Trophoblast cell (in vitro differentiated cells and primary cell): ENCODE measurements around the gene GBX1.

Experiments used
- DNase-seq, 2 donors: peaks; one replicate each; pipeline ENCODE4 v3.0.0-alpha.2; 2016
- H2AFZ ChIP-seq: 2 replicates; pipeline ENCODE4 v1.6.1; 2013; ENCODE audit warnings: low read length, moderate library complexity, mild to moderate bottlenecking; ENCODE audit not compliant: insufficient read depth, poor library complexity
- H2AK5ac ChIP-seq: 2 replicates; pipeline ENCODE4 v1.6.1; 2013; ENCODE audit warnings: mild to moderate bottlenecking, low read length
- H2BK120ac ChIP-seq: 2 replicates; pipeline ENCODE4 v1.6.1; 2013; ENCODE audit warnings: low read length, mild to moderate bottlenecking, moderate library complexity; ENCODE audit not compliant: insufficient read depth, poor library complexity
- H2BK12ac ChIP-seq: 2 replicates; pipeline ENCODE4 v1.6.1; 2013; ENCODE audit warnings: mild to moderate bottlenecking, low read length, moderate library complexity
- H2BK5ac ChIP-seq: 2 replicates; pipeline ENCODE4 v1.6.1; 2013; ENCODE audit warnings: low read length, low read depth, moderate library complexity, mild to moderate bottlenecking; ENCODE audit not compliant: poor library complexity
- H3K14ac ChIP-seq: 2 replicates; pipeline ENCODE4 v1.6.1; 2013; ENCODE audit warnings: mild to moderate bottlenecking, low read length
- H3K18ac ChIP-seq: 2 replicates; pipeline ENCODE4 v1.6.1; 2013; ENCODE audit warnings: mild to moderate bottlenecking, low read length
- H3K23ac ChIP-seq: 2 replicates; pipeline ENCODE4 v1.6.1; 2013; ENCODE audit warnings: low read length
- H3K27ac ChIP-seq: 2 replicates; pipeline ENCODE4 v1.5.1; 2013; ENCODE audit warnings: low read depth, mild to moderate bottlenecking, inconsistent platforms, low read length, moderate library complexity
- H3K27me3 ChIP-seq: 2 replicates; pipeline ENCODE4 v1.6.1; 2013; ENCODE audit warnings: inconsistent platforms, mild to moderate bottlenecking, low read length, moderate library complexity; ENCODE audit not compliant: insufficient read depth
- H3K36me3 ChIP-seq, 2 experiments: 1 replicate in 1 of 2; 2 replicates in 1 of 2; pipeline ENCODE4 v1.6.1; 2013; ENCODE audit warnings: low read length in 2 of 2, mild to moderate bottlenecking in 2 of 2, moderate library complexity in 1 of 2; ENCODE audit not compliant: insufficient read depth in 2 of 2, control insufficient read depth in 1 of 2
- H3K4ac ChIP-seq: 2 replicates; pipeline ENCODE4 v1.6.1; 2013; ENCODE audit warnings: low read depth, mild to moderate bottlenecking, low read length, moderate library complexity
- H3K4me1 ChIP-seq, 2 experiments: 1 replicate in 1 of 2; 2 replicates in 1 of 2; pipeline ENCODE4 v1.6.1; 2013; ENCODE audit warnings: low read length in 2 of 2, mild to moderate bottlenecking in 2 of 2, moderate library complexity in 1 of 2; ENCODE audit not compliant: insufficient read depth in 2 of 2, control insufficient read depth in 1 of 2
- H3K4me2 ChIP-seq: 2 replicates; pipeline ENCODE4 v1.6.1; 2013; ENCODE audit warnings: inconsistent platforms, mild to moderate bottlenecking, low read length, moderate library complexity
- H3K4me3 ChIP-seq: 2 replicates; pipeline ENCODE4 v1.5.1; 2013; ENCODE audit warnings: mild to moderate bottlenecking, low read depth, low read length, inconsistent platforms
- H3K79me1 ChIP-seq: one replicate; pipeline ENCODE4 v1.6.1; 2013; ENCODE audit warnings: low read length
- H3K79me2 ChIP-seq: 2 replicates; pipeline ENCODE4 v1.6.1; 2013; ENCODE audit warnings: low read length, mild to moderate bottlenecking; ENCODE audit not compliant: control insufficient read depth, insufficient read depth, poor library complexity
- H3K9ac ChIP-seq: 2 replicates; pipeline ENCODE4 v1.6.1; 2013; ENCODE audit warnings: mild to moderate bottlenecking, low read length
- H3K9me3 ChIP-seq: 2 replicates; pipeline ENCODE4 v1.6.1; 2013; ENCODE audit warnings: low read depth, mild to moderate bottlenecking, control low read depth, inconsistent platforms, low read length; ENCODE audit not compliant: insufficient read depth
- H4K12ac ChIP-seq: 2 replicates; pipeline ENCODE4 v1.6.1; 2013; ENCODE audit warnings: low read depth, mild to moderate bottlenecking, low read length, moderate library complexity
- H4K8ac ChIP-seq: 2 replicates; pipeline ENCODE4 v1.6.1; 2013; ENCODE audit warnings: low read depth, mild to moderate bottlenecking, low read length, moderate library complexity
- H4K91ac ChIP-seq: one replicate; pipeline ENCODE4 v1.6.1; 2013; ENCODE audit warnings: low read depth, mild to moderate bottlenecking, low read length, moderate library complexity
- WGBS: extraction: QIAGEN DNeasy Blood & Tissue Kit; methylation state at CpG from one replicate; pipeline ENCODE4 v1.1.7; 2013; ENCODE audit warnings: missing lambda C conversion rate; ENCODE audit not compliant: insufficient read length, insufficient coverage; ENCODE audit errors: extremely low coverage; 5-methylcytosine and 5-hydroxymethylcytosine counted together

Gene GBX1

DNA sequence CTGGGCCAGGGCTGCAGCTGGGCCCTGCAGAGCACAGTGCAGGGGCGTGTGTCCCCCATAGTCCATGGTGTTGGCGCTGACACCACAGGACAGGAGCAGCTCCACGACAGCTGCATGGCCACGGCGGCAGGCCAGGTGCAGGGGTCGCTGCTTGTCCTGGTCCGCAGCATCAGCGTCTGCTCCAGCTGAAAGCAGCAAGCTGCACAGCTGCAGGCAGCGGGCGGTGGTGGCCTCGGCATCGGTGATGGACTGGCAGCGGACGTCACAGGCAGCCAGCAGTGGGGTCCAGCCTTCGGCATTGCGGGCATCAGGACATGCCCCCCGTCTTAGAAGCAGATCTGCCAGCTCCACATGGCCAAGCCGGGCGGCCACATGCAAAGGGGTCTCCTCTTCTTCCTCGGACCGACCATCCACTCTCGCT is 13.5 kb upstream of the GBX1 start:
- no peak overlapping the region for H3K4me3 ChIP-seq
- no peak overlapping the region for H3K23ac ChIP-seq
- no peak overlapping the region for H3K14ac ChIP-seq
- H3K18ac ChIP-seq = no peak overlapping the region
- H3K79me1 ChIP-seq = no peaks in the 10 kb centered on the region
- DNase-seq = no peak
- no peak overlapping the region for H3K4ac ChIP-seq
- no peak overlapping the region for H2BK120ac ChIP-seq
- no peak overlapping the region for H2AFZ ChIP-seq
- no peak overlapping the region for H3K27ac ChIP-seq
- H3K4me1 ChIP-seq = no peaks in the 10 kb centered on the region
- H4K91ac ChIP-seq = no peak overlapping the region
- H4K12ac ChIP-seq = no peak overlapping the region
- H3K79me2 ChIP-seq = no peaks in the 10 kb centered on the region
- no CpG with 5 or more reads among the region's 22 CpGs for WGBS
- no peak overlapping the region for H2BK12ac ChIP-seq
- H3K9ac ChIP-seq = no peak overlapping the region
- no peaks in the 10 kb centered on the region for H3K36me3 ChIP-seq
- no peak overlapping the region for H4K8ac ChIP-seq
- no peak overlapping the region for H2AK5ac ChIP-seq
- H3K9me3 ChIP-seq = peaks cover 4% of the 10 kb centered on the region
- no peak overlapping the region for H2BK5ac ChIP-seq
- no peaks in the 10 kb centered on the region for H3K27me3 ChIP-seq
- no peak overlapping the region for H3K4me2 ChIP-seq

DNA sequence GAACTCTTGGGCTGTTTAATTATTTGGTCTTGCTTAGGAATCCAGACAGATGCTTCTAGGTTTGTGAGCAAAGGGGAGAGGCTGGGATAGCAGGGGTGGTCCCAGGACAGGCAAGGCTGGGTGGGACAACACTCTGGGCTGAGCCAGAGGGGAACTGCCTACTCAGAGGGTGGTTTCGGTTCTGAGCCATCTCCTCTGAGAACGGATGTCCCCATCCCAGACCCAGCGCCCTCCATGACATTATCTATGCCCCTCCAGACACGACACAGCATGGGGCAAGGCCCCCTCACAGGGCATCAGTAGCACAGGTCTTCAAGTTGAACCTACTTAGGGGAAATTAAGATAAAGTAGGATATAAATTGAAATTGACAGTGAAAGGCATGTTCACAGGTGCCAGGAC is 12.5 kb upstream of the GBX1 start:
- H3K9ac ChIP-seq = no peak overlapping the region
- H4K12ac ChIP-seq = no peak overlapping the region
- H2AK5ac ChIP-seq = no peak overlapping the region
- H3K23ac ChIP-seq = no peak overlapping the region
- H3K27ac ChIP-seq = no peak overlapping the region
- peaks cover 6% of the 10 kb centered on the region for H3K9me3 ChIP-seq
- H3K4me1 ChIP-seq = no peaks in the 10 kb centered on the region
- H2BK5ac ChIP-seq = no peak overlapping the region
- H3K14ac ChIP-seq = no peak overlapping the region
- H2AFZ ChIP-seq = no peak overlapping the region
- no peak overlapping the region for H4K8ac ChIP-seq
- H3K79me2 ChIP-seq = no peaks in the 10 kb centered on the region
- WGBS = no CpG with 5 or more reads among the region's 4 CpGs
- no peak overlapping the region for H3K4me2 ChIP-seq
- no peak overlapping the region for H3K4ac ChIP-seq
- no peak overlapping the region for H3K18ac ChIP-seq
- H2BK12ac ChIP-seq = no peak overlapping the region
- no peak for DNase-seq
- H4K91ac ChIP-seq = no peak overlapping the region
- no peaks in the 10 kb centered on the region for H3K27me3 ChIP-seq
- H3K79me1 ChIP-seq = no peaks in the 10 kb centered on the region
- no peaks in the 10 kb centered on the region for H3K36me3 ChIP-seq
- H3K4me3 ChIP-seq = no peak overlapping the region
- H2BK120ac ChIP-seq = no peak overlapping the region

DNA sequence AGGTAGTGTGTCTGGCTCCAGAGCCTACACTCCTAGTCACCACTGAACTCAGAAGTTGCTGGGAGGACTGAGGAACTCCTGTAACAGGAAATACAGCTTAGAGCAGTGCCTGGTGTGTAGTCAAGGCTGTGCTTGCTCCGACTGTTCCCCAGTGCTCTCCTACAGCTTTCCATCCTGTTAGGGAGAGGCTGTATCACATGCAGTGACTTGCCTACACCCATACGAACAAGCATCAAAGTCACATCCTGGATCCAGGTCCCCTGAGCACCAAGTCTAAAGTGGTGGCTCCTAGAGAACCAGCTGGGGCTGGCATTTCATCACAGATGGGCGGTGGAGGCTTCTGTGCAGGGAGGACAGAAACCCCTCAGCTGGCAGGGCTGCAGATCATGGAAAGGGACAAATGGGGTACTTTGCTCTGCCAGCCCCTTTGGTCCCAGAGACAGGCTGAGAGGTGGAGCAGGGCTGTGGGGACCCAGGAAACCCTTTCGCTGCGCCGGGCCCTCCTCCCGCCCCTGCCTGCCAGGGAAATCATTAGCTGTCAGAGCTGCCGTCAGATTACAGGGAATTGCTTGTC is 11.9 kb upstream of the GBX1 start:
- Histone ChIP-seq H3K27ac (no peak overlapping the region), H3K27me3 (no peaks in the 10 kb centered on the region), H3K36me3 (no peaks in the 10 kb centered on the region), H2AFZ (no peak overlapping the region), H4K12ac (no peak overlapping the region), H4K91ac (no peak overlapping the region), H3K4me3 (no peak overlapping the region), H3K14ac (no peak overlapping the region), H3K4ac (no peak overlapping the region), H2AK5ac (no peak overlapping the region), H3K9ac (no peak overlapping the region), H3K79me1 (no peaks in the 10 kb centered on the region), H3K9me3 (peaks cover 6% of the 10 kb centered on the region), H3K79me2 (no peaks in the 10 kb centered on the region), H3K4me2 (no peak overlapping the region), H4K8ac (no peak overlapping the region), H2BK5ac (no peak overlapping the region), H3K4me1 (no peaks in the 10 kb centered on the region), H2BK12ac (no peak overlapping the region), H2BK120ac (no peak overlapping the region), H3K18ac (no peak overlapping the region), H3K23ac (no peak overlapping the region)
- no CpG with 5 or more reads among the region's 8 CpGs for WGBS
- DNase-seq = no peak

DNA sequence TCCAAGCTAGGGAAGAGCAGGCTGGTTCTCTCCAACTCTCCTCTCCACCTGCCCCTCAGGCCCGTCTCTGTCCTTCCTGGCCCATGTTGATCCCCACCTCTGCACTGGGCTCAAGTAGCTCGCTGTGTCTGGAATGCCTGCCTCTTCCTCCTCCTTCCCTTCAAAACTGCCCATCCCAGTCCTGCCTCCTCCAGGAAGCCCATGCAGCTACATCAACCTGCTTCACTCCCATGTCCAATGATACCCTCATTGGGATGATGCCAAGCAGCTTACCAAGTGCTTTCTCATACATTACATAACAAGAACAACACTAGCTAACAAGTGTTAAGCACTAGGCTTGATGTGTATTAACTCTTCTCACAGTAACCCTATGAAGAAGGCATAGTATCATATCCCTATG is 11.3 kb upstream of the GBX1 start:
- H3K79me2 ChIP-seq = no peaks in the 10 kb centered on the region
- H3K14ac ChIP-seq = no peak overlapping the region
- no peak overlapping the region for H4K12ac ChIP-seq
- H3K27ac ChIP-seq = no peak overlapping the region
- H3K18ac ChIP-seq = no peak overlapping the region
- H4K91ac ChIP-seq = no peak overlapping the region
- H3K4ac ChIP-seq = no peak overlapping the region
- H2AK5ac ChIP-seq = no peak overlapping the region
- H2BK120ac ChIP-seq = no peak overlapping the region
- H3K9me3 ChIP-seq = peaks cover 12% of the 10 kb centered on the region
- H2AFZ ChIP-seq = no peak overlapping the region
- no peak overlapping the region for H3K9ac ChIP-seq
- H3K4me1 ChIP-seq = no peaks in the 10 kb centered on the region
- H3K4me3 ChIP-seq = no peak overlapping the region
- H3K27me3 ChIP-seq = no peaks in the 10 kb centered on the region
- no peak overlapping the region for H3K23ac ChIP-seq
- H4K8ac ChIP-seq = no peak overlapping the region
- no CpG with 5 or more reads among the region's 2 CpGs for WGBS
- no peaks in the 10 kb centered on the region for H3K79me1 ChIP-seq
- no peaks in the 10 kb centered on the region for H3K36me3 ChIP-seq
- no peak overlapping the region for H2BK12ac ChIP-seq
- no peak overlapping the region for H3K4me2 ChIP-seq
- DNase-seq = no peak
- no peak overlapping the region for H2BK5ac ChIP-seq
